Skeletal muscle satellite cell (primary cell): ENCODE results near the gene APBA2. TPM values are rescaled to one million over a fixed set of nuclear protein-coding genes. Genes with fewer than 3 reads are reported as not detected.
"Not testable (repeated sequence)": the region's sequence is repeated elsewhere in the genome, so short reads cannot be mapped to it uniquely, and the experiment has no call there.

ENCODE experiments used
- H3K27me3 ChIP-seq: 2 replicates; pipeline ENCODE4 v1.7.0; 2013; ENCODE audit warnings: low read length; ENCODE audit not compliant: control insufficient read depth, insufficient read depth
- H3K36me3 ChIP-seq: 2 replicates; pipeline ENCODE4 v1.7.0; 2013; ENCODE audit warnings: mild to moderate bottlenecking, control low read depth, low read length; ENCODE audit not compliant: insufficient read depth
- H3K4me1 ChIP-seq: 2 replicates; pipeline ENCODE4 v1.7.0; 2013; ENCODE audit warnings: low read length; ENCODE audit not compliant: control insufficient read depth, insufficient read depth
- H3K4me2 ChIP-seq: 2 replicates; pipeline ENCODE4 v1.7.0; 2013; ENCODE audit warnings: mild to moderate bottlenecking, low read length
- H3K4me3 ChIP-seq: 2 replicates; pipeline ENCODE4 v1.7.0; 2013; ENCODE audit warnings: low read length
- H3K9ac ChIP-seq: 2 replicates; pipeline ENCODE4 v1.7.0; 2013; ENCODE audit warnings: mild to moderate bottlenecking, low read depth, low read length, moderate library complexity
- H3K9me3 ChIP-seq: replicated peaks from 2 replicates; pipeline ENCODE4 v1.7.0; 2013; ENCODE audit warnings: mild to moderate bottlenecking, control low read depth, low read length
- total RNA-seq: library from RNA; depleted of rRNA; stranded (reverse); fragments of >200 nt; gene quantifications from 2 replicates; pipeline ENCODE4 v1.2.3, GENCODE V29; 2012; rRNA removed

The APBA2 gene
- 3.5 and 6.3 TPM in 2 replicates for total RNA-seq

DNA sequence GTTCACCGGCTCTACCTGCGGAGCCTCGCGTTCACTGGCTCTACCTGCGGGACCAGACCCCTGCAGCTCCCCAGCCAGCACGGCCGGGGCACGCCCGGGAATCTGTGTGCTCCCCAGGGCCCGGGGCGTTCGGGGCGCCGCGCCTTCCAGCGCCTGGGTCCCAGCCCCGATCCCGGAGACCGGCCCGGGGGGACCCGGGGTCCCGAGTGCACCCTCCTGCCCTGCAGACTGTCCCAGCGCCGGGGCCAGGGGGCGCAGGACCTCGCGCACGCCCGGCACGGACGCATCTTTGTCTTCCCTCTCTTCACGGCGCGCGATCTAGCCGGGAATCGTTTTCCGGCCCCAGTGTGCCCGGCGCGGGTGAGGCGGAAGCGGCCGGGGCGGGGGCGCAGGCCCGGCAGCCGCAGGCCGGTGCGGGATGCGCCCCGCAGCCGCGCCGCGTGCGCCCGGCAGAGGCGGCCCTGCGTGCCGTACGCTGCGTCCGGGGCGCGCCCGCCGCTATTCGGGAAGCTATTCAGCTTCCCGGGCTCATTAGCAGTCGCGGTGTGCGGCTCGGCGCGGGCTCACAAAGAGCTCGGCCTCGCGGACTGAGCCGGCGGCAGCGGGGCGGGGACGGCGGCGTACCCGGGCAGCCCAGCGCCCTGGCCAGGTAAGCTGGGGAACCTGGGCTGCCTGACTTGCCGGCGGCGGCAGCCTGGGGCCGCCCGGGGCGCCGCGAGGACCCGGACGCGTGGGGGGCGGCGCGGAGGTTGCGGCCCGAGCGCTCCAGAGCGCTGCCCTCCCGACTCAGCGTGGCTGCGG is at the start of gene APBA2:
Gene APBA2, plus strand, starts transcription at position 345 of the 801 bp plus-strand sequence. CDS start 167,911 bp downstream, outside the sequence.
- Histone ChIP-seq H3K4me3 (peak within 1 kb of the TSS; percentile 80), H3K9me3 (no peaks in the 10 kb centered on the region)

DNA sequence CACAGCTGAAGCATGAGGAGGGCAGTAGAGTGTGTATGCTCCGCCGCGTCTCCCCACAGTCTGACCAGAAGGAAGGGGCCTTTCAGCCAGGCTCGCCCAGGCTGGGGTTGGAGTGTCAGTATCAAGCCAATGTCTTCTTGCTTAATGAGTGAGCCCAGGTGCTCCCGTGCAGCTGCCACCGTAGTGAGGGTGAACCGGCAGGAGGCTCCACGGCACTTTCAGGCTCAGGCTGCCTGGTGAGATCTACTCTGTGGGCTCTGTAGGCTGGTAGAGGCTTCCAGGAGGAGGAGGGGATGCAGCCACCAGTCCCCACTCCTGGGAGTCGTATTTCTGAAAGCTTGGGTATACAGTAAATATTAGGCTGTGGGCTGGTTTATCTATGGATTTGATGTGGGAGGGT is 45.5 kb upstream of the APBA2 start:
- not testable (repeated sequence) for H3K9me3 ChIP-seq, H3K4me2 ChIP-seq, H3K36me3 ChIP-seq, H3K27me3 ChIP-seq, H3K9ac ChIP-seq, H3K4me1 ChIP-seq, H3K4me3 ChIP-seq

More for the DNA sequence above, at the start of gene APBA2:
- no peaks in the 10 kb centered on the region for H3K36me3 ChIP-seq
- peaks cover 16% of the 10 kb centered on the region for H3K4me1 ChIP-seq
- H3K9ac ChIP-seq: peak within 1 kb of the TSS; percentile 77
- H3K27me3 ChIP-seq: no peaks in the 10 kb centered on the region
- H3K4me2 ChIP-seq: peak within 1 kb of the TSS; percentile 93

DNA sequence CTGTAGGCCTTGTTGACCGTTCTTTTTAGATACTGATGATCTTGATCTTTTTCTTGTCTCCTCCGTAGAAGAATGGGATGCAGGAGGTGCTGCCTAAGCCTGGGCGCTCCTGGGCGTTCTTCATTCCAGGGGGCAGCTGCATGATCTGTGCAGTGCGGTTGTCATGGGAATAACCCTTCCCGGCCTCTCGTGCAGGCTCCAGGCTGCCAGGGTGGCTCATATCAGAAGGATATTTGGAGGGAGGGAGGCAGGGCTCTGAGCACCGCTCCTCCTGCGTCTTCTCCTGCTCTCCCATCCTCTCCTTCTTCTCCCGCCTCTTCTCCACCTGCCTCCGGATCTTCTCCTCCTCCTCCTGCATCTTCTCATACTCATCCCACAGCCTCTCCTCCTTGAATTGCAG is 43.6 kb upstream of the APBA2 start:
- H3K4me1 ChIP-seq, H3K9ac ChIP-seq, H3K27me3 ChIP-seq, H3K36me3 ChIP-seq, H3K4me2 ChIP-seq, H3K4me3 ChIP-seq, H3K9me3 ChIP-seq: not testable (repeated sequence)

DNA sequence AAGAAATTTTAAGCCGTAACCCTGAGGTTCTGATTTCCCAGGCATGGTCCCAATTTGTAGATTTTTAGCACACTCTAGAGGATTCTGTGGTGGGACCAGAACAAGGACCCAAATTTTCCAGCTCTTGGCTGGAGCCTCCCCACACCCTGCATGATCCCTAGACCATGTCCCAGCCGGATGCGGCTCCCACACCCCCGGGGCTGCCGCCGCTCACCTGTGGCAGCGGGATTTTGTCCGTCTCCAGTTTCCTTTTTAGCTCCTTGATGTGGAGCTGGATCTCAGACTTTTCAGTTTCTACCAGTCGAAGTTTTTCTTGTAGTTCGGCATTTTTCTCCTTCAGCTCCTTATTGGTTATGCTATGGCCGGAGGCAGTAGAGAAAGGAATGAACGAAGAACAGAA is 42.3 kb upstream of the APBA2 start:
- not testable (repeated sequence) for H3K27me3 ChIP-seq, H3K4me1 ChIP-seq, H3K9ac ChIP-seq, H3K9me3 ChIP-seq, H3K36me3 ChIP-seq, H3K4me3 ChIP-seq, H3K4me2 ChIP-seq

DNA sequence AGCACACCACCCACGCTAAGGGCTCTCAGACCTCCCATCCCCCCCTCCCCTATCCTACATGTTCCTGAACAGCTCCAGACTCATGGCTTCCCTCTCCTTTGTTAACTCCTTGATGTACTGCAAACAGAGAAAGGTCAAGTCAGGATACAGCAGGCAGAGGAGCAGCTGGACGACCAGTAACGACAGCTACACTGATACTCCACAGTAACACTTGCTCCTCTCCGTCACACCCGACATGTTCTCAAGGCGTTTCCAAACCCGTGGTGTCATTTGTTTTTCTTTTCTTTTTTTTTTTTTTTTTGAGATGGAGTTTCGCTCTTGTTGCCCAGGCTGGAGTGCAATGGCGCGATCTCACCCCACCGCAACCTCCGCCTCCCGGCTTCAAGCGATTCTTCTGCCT is 41.6 kb upstream of the APBA2 start:
- not testable (repeated sequence) for H3K27me3 ChIP-seq, H3K4me2 ChIP-seq, H3K9ac ChIP-seq, H3K36me3 ChIP-seq, H3K4me1 ChIP-seq, H3K9me3 ChIP-seq, H3K4me3 ChIP-seq

DNA sequence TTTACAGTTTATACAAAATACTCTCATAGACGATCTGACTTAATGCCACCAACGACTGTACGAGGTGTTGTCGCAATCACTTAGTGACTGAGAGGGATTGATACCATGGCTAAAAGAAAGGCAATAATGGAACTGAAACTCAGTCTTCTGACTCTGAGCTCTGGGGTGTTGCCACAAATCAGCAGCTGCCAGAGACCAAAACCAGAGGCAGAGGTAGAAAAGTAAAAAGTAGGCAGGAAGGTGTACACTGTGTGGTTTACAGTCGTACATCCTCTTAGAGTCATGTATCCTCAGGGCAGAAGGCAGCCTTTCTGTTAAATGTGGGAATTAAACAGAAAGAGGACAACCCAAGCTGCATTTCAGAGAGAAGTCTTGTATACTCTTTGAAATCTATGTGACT is 38.5 kb upstream of the APBA2 start:
- H3K4me2 ChIP-seq, H3K9ac ChIP-seq, H3K4me1 ChIP-seq, H3K27me3 ChIP-seq, H3K4me3 ChIP-seq, H3K36me3 ChIP-seq, H3K9me3 ChIP-seq: not testable (repeated sequence)

DNA sequence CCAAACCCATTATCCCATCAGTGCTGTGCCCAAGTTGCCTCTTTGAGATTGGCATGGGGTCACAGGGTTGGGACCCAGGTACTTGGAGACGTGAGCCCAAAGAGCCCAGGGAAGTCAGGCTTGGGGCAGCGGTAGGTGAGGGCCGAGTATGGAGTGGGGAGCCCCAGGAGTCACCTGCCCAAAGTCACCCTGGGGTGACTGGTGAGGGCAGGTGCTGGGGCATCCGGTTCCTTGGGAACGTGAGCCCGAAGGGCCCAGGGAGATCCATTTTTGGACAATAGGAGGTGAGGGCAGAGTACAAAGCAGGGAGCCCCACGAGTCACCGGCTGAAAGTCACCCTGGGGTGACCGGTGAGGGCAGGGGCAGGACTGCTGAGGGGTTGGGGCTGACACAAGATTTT is 37.8 kb upstream of the APBA2 start:
- H3K4me2 ChIP-seq, H3K36me3 ChIP-seq, H3K9ac ChIP-seq, H3K9me3 ChIP-seq, H3K4me3 ChIP-seq, H3K27me3 ChIP-seq, H3K4me1 ChIP-seq: not testable (repeated sequence)

DNA sequence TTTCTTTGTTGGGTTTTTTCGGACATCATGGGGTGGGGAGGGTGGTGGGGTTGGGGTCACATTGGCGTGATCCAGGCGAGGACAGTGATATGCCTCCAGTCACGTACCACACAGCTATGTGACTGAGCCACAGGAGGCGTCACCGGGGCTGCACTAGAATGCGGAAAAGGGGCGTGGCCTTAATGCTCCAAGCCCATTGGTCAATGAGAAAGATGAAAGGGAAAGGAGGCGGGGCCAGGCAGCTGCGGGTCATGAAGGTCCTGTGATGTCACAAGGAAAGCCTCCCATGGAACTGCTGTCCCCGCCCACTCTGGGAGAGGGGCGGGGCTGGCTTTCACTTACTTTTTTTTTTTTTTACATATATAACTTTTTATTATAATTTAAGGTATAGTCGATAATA is 37.3 kb upstream of the APBA2 start, which contains the start of gene GOLGA6L7:
Gene GOLGA6L7, minus strand, starts transcription at position 124 of the 400 bp plus-strand sequence. Its CDS starts 95 bp downstream, at position 29.
- H3K36me3 ChIP-seq, H3K27me3 ChIP-seq, H3K9me3 ChIP-seq, H3K4me2 ChIP-seq, H3K9ac ChIP-seq, H3K4me3 ChIP-seq, H3K4me1 ChIP-seq: not testable (repeated sequence)

DNA sequence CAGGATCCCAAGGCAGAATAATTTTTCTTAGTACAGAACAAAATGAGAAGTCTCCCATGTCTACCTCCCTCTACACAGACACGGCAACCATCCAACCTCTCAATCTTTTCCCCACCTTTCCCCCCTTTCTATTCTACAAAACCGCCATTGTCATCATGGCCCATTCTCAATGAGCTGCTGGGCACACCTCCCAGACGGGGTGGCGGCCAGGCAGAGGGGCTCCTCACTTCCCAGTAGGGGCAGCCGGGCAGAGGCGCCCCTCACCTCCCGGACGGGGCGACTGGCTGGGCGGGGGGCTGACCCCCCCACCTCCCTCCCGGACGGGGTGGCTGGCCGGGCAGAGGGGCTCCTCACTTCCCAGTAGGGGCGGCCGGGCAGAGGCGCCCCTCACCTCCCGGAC is 36.5 kb upstream of the APBA2 start:
- H3K27me3 ChIP-seq: not testable (repeated sequence)

DNA sequence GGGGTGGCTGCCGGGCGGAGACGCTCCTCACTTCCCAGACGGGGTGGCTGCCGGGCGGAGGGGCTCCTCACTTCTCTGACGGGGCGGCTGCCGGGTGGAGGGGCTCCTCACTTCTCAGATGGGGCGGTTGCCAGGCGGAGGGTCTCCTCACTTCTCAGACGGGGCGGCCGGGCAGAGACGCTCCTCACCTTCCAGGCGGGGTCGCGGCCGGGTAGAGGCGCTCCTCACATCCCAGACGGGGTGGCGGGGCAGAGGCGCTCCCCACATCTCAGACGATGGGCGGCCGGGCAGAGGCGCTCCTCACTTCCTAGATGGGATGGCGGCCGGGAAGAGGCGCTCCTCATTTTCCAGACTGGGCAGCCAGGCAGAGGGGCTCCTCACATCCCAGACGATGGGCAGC is 36.0 kb upstream of the APBA2 start:
- not testable (repeated sequence) for H3K4me3 ChIP-seq, H3K4me2 ChIP-seq, H3K4me1 ChIP-seq, H3K36me3 ChIP-seq, H3K9ac ChIP-seq, H3K27me3 ChIP-seq, H3K9me3 ChIP-seq

More for the DNA sequence above, 36.5 kb upstream of the APBA2 start:
- not testable (repeated sequence) for H3K9me3 ChIP-seq, H3K9ac ChIP-seq, H3K4me1 ChIP-seq, H3K36me3 ChIP-seq, H3K4me2 ChIP-seq, H3K4me3 ChIP-seq

DNA sequence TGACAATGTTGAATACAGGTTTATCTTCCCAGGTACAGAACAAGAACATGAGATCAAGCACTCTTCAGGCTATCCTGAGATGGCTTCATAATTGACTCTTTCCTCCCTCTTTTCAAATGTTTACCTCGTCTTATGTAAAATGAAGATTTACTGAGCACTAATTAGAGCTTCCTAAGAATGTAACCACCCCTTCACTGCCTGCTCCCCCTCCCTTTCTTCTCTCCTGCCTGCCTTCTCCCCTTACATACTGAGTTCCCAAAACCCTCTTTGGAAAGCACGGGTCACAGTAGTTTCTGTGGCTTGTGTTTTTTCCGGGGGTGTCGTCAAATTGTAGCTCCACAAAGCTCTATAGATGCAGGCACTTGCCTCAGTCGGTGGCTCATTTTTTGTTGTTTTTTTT is 32.1 kb upstream of the APBA2 start:
- not testable (repeated sequence) for H3K4me3 ChIP-seq, H3K4me2 ChIP-seq, H3K27me3 ChIP-seq, H3K9me3 ChIP-seq, H3K4me1 ChIP-seq, H3K9ac ChIP-seq, H3K36me3 ChIP-seq

DNA sequence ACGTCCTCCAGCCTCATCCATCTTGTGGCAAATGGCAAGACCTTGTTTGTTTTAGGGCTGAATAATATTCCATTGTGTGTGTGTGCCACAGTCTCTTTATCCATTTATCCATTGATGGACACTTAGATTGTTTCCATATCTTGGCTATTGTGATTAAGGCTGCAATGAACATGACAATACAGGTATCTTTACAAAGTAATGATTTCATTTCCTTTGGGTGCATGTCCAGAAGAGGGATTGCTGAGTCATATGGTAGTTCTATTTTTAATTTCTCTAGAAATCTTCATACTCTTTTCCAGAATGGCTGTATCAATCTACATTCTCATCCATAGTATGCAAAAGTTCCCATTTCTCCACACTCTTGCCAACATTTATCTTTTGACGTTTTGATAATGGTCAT is 31.2 kb upstream of the APBA2 start:
- not testable (repeated sequence) for H3K4me3 ChIP-seq, H3K9me3 ChIP-seq, H3K4me2 ChIP-seq, H3K9ac ChIP-seq, H3K27me3 ChIP-seq, H3K4me1 ChIP-seq, H3K36me3 ChIP-seq
